ENCODE results near the gene IL17F. TPM values are rescaled to one million over a fixed set of nuclear protein-coding genes. Genes with fewer than 3 reads are reported as not detected.

IL17F gene
- total and polyA plus RNA-seq, 2 of the 8 experiments (the other 6 are each of a cell fraction or from before 2014, with no cell fraction given), result 0.08 TPM; not detected in 1

DNA sequence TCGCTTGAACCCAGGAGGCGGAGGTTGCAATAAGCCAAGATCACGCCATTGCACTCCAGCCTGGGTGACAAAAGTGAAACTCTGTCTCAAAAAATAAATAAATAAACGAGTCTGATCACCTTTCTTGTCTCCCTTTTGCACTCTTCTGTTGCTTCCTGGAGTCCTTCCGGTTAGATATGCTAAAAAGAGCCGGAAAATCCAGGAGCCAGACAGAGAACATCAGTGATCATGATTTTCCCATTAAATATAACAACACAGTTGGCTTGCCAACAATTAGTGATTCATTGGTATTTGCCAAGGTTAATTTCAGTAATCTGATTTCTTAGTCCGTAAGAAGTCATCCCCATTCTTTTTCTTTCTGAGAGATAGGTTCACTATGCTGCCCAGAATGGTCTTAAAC is 43.9 kb upstream of the IL17F start:
- no peak for FAIRE-seq
- Histone ChIP-seq H4K8ac (ENCODE audit: extremely low read depth, insufficient read depth, low read length) (no peak overlapping the region), H3K4ac (replicated peaks; ENCODE audit: insufficient read length, low read depth, low read length) (no peak overlapping the region), H3K4me2 (ENCODE audit: insufficient read depth in 1 of 2, low read depth in 2 of 2, low read length in 2 of 2) (no peak overlapping the region), H2BK5ac (ENCODE audit: low read depth, low read length) (no peak overlapping the region), H3K4me1 (replicated peaks in 1 of 4; ENCODE audit: control insufficient read depth in 3 of 4, insufficient read depth in 4 of 4, low read length in 3 of 4) (peaks cover 0 to 3% (median 1%) of the 10 kb centered on the region in 4 experiments; a peak in 4 of 7 replicates), H2BK15ac (ENCODE audit: low read length) (no peak overlapping the region), H2BK12ac (ENCODE audit: low read depth, low read length) (no peak overlapping the region), H2BK20ac (ENCODE audit: low read length) (no peak overlapping the region), H3K36me3 (ENCODE audit: control insufficient read depth in 2 of 4, insufficient read depth in 4 of 4, low read length in 3 of 4) (peaks cover 0 to 1% (median 0%) of the 10 kb centered on the region in 4 experiments; a peak in 1 of 8 replicates), H2BK120ac (replicated peaks; ENCODE audit: low read depth, low read length) (no peak overlapping the region), H3K14ac (ENCODE audit: insufficient read length) (no peak overlapping the region), H3K9ac (replicated peaks in 1 of 4; ENCODE audit: extremely low read depth in 1 of 4, low read depth in 3 of 4, low read length in 3 of 4) (no peak overlapping the region), H3K4me3 (ENCODE audit: extremely low read depth in 1 of 4, insufficient read depth in 2 of 4, low read depth in 3 of 4, low read length in 4 of 4) (no peak overlapping the region), H4K91ac (replicated peaks; ENCODE audit: insufficient read length, low read length) (no peak overlapping the region), H4K5ac (ENCODE audit: insufficient read length, low read depth, low read length) (no peak overlapping the region), H2AK5ac (ENCODE audit: low read depth, low read length) (no peak overlapping the region), H2AFZ (ENCODE audit: low read length) (no peak overlapping the region), H3K23me2 (ENCODE audit: low read depth, low read length) (no peaks in the 10 kb centered on the region), H3K79me1 (ENCODE audit: low read depth, low read length) (no peaks in the 10 kb centered on the region; the same call in 1 of the 2 replicates), H3K56ac (replicated peaks; ENCODE audit: insufficient read length, low read depth, low read length) (no peak overlapping the region), H3K79me2 (ENCODE audit: control insufficient read depth in 1 of 2, insufficient read depth in 2 of 2, low read length in 2 of 2) (peaks cover 6 to 11% of the 10 kb centered on the region in 2 experiments), H3K27me3 (replicated peaks in 1 of 4; ENCODE audit: control insufficient read depth in 3 of 4, extremely low read depth in 1 of 4, insufficient read depth in 3 of 4, low read length in 3 of 4) (no peaks in the 10 kb centered on the region), H3K9me3 (ENCODE audit: insufficient read depth in 2 of 2, low read depth in 1 of 2, low read length in 1 of 2) (no peaks in the 10 kb centered on the region), H3K23ac (ENCODE audit: insufficient read length) (no peak overlapping the region), H3K18ac (ENCODE audit: extremely low read depth, low read length) (no peak overlapping the region), H3K27ac (ENCODE audit: low read depth, low read length) (no peak overlapping the region), H4K20me1 (replicated peaks in 1 of 2; ENCODE audit: control insufficient read depth in 1 of 2, insufficient read depth in 2 of 2, low read length in 2 of 2) (peaks cover 1 to 2% of the 10 kb centered on the region in 2 experiments)
- TF ChIP-seq NANOG (IDR thresholded peaks at IDR 0.05; ENCODE audit: insufficient read depth, low read depth, low read length, poor library complexity, severe bottlenecking), result no peak
- TF ChIP-seq JUND (IDR thresholded peaks at IDR 0.05; ENCODE audit: low read length), result no peak
- TF ChIP-seq SUZ12 (IDR thresholded peaks at IDR 0.05; ENCODE audit: low read length), result no peak
- TF ChIP-seq CTBP2 (IDR thresholded peaks at IDR 0.05; ENCODE audit: borderline replicate concordance, insufficient read depth, insufficient read length, low read length), result no peak
- TF ChIP-seq YY1 (IDR thresholded peaks at IDR 0.05; ENCODE audit: low read depth, low read length), result no peak
- no peak for TF ChIP-seq SIRT6 (IDR thresholded peaks at IDR 0.05; ENCODE audit: low read length)
- no peak for TF ChIP-seq KDM4A (IDR thresholded peaks at IDR 0.05; ENCODE audit: low read depth, low read length, severe bottlenecking)
- TF ChIP-seq ASH2L (IDR thresholded peaks at IDR 0.05; ENCODE audit: low read length), result no peak
- TF ChIP-seq, protein P1, sequence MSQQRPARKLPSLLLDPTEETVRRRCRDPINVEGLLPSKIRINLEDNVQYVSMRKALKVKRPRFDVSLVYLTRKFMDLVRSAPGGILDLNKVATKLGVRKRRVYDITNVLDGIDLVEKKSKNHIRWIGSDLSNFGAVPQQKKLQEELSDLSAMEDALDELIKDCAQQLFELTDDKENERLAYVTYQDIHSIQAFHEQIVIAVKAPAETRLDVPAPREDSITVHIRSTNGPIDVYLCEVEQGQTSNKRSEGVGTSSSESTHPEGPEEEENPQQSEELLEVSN (IDR thresholded peaks at IDR 0.05), result no peak
- TF ChIP-seq RFX5 (IDR thresholded peaks at IDR 0.05; ENCODE audit: borderline replicate concordance, low read depth, low read length), result no peak
- TF ChIP-seq SAP30 (IDR thresholded peaks at IDR 0.05; ENCODE audit: insufficient read depth, insufficient replicate concordance, low read length), result no peak
- no peak for TF ChIP-seq HDAC6 (IDR thresholded peaks at IDR 0.05; ENCODE audit: low read depth, low read length)
- TF ChIP-seq CBX5 (IDR thresholded peaks at IDR 0.05; ENCODE audit: low read depth, low read length), result no peak
- CTCF ChIA-PET (ENCODE audit: partially characterized antibody), result interaction anchor here (1.0 to 12.5 kb wide), 3 partner anchors 58 to 113 kb away, joined by 3 to 175 read pairs (median 6); no protein-coding TSS in a partner anchor
- POLR2A ChIA-PET (ENCODE audit: partially characterized antibody), result interaction anchor here (1.2 kb wide), 1 partner anchor 87 kb away, joined by 3 read pairs; no protein-coding TSS in a partner anchor
- no peak for DNase-seq (ENCODE audit: low read depth in 1 of 2, low spot score in 2 of 2)
- WGBS, 2 experiments (ENCODE audit: extremely low coverage in 1 of 2, insufficient coverage in 1 of 2, insufficient read length in 1 of 2, insufficient replicate concordance in 2 of 2, low coverage in 1 of 2, low lambda C conversion rate in 2 of 2, missing lambda C conversion rate in 1 of 2), result 87% methylated on average over 7 of the region's 7 CpGs; no CpG with 5 or more reads in 1 of the 2 experiments
